Left lung (tissue), 10 donors: ENCODE measurements around the gene FOXJ1. TPM values are rescaled to one million over a fixed set of nuclear protein-coding genes. Genes with fewer than 3 reads are reported as not detected.
A peak's percentile ranks its signal among the peaks of the same experiment; 100 is the strongest.

Experiments
- ATAC-seq: fragments of 200-7000 bp; cut with Tn5 transposase; one replicate; pipeline ENCODE4 v1.9.1; 2020; ENCODE audit warnings: moderate library complexity
- DNase-seq, 4 donors: peaks; one replicate each; pipeline ENCODE4 v3.0.0-alpha.2; 2013 to 2020
- H3K27ac ChIP-seq, 2 donors: fragments of 200-600 bp; sonication (generic) in 1 of 2; one replicate each; pipeline versions ENCODE4 v1.5.0 to v1.8.0; 2020 to 2021
- H3K27me3 ChIP-seq, 2 donors: fragments of 200-600 bp; sonication (generic) in 1 of 2; one replicate each; pipeline versions ENCODE4 v1.5.0 to v1.8.0; 2020 to 2021
- H3K36me3 ChIP-seq, 2 donors: fragments of 200-600 bp; sonication (generic) in 1 of 2; one replicate each; pipeline versions ENCODE4 v1.5.0 to v1.8.0; 2020 to 2021
- H3K4me1 ChIP-seq, 2 donors: fragments of 200-600 bp; one replicate each; pipeline ENCODE4 v1.8.0; 2021
- H3K4me3 ChIP-seq, 2 donors: fragments of 200-600 bp; sonication (generic) in 1 of 2; one replicate each; pipeline versions ENCODE4 v1.5.0 to v1.8.0; 2020 to 2021; ENCODE audit warnings: mild to moderate bottlenecking in 1 of 2
- H3K9me3 ChIP-seq, 2 donors: fragments of 200-600 bp; sonication (generic) in 1 of 2; one replicate each; pipeline versions ENCODE4 v1.5.0 to v1.8.0; 2020 to 2021
- intact Hi-C, 2 donors: fragments of 100-400 bp; cut with DNase I; formaldehyde crosslinking; loops; one replicate each; pipeline versions ENCODE4 v1.11.2 to v1.14.2; 2022
- polyA plus RNA-seq, 6 donors: library from polyadenylated mRNA; unstranded; fragments of 120-200 nt; gene quantifications; one replicate each; pipeline ENCODE4 v1.2.1, GENCODE V29; 2013; ENCODE audit not compliant: insufficient read length in 6 of 6
- total RNA-seq, 2 donors: library from RNA; stranded (reverse); fragmentation: NEBNext Ultra II Directional; extraction: Animal tissue kit (Norgen Biotek cat#: 25700); gene quantifications; one replicate each; pipeline ENCODE4 v1.2.1, GENCODE V29; 2021
- TF ChIP-seq, protein P1 (sequence below), 2 donors: fragments of 200-600 bp; sonication (generic) in 1 of 2; IDR thresholded peaks; one replicate each; pipeline versions ENCODE4 v1.5.0 to v1.8.0; 2021; ENCODE audit warnings: antibody characterized with exemption in 2 of 2
- donor health status: DM: no; HTN: yes; CAD: no.
- donor health status: DM: no; HTN: no; CAD: no.

Gene FOXJ1
- total and polyA plus RNA-seq, 8 donors, result 7.7 to 30.4 (median 19.1) TPM

DNA sequence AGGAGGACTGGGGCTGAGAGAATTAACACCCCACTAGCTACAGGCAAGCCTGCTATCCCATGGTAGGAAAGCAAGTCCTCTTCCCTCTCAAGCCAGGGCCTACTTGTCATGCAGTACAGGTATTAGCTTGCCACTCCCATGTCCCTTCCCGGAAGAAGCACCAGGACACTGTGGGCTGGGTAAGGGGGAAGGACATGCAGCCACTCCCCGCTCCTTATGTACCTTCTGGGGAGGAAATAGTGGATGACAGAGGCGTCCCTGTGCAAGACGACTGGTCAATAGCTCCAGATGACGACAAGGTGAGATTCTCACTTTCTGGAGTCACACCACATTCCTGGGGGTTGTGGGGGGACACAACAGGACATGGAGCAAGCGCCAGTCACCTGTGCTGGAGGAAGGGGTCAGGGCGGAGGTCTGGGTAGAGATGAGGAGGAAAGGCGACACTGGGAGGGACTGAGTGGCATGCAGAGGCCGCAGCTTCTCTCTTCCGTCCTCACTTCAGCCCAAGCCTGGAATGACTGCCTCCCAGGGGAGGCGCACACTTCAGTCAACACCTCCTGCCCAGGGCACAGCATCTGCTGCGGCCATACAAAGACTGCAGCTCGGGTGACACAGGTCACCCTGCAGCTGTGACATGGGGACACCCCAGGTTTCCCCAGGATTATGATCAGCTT lies 15.1 kb upstream of the FOXJ1 start:
- no peak overlapping the region for H3K27ac ChIP-seq
- TF ChIP-seq, protein P1, sequence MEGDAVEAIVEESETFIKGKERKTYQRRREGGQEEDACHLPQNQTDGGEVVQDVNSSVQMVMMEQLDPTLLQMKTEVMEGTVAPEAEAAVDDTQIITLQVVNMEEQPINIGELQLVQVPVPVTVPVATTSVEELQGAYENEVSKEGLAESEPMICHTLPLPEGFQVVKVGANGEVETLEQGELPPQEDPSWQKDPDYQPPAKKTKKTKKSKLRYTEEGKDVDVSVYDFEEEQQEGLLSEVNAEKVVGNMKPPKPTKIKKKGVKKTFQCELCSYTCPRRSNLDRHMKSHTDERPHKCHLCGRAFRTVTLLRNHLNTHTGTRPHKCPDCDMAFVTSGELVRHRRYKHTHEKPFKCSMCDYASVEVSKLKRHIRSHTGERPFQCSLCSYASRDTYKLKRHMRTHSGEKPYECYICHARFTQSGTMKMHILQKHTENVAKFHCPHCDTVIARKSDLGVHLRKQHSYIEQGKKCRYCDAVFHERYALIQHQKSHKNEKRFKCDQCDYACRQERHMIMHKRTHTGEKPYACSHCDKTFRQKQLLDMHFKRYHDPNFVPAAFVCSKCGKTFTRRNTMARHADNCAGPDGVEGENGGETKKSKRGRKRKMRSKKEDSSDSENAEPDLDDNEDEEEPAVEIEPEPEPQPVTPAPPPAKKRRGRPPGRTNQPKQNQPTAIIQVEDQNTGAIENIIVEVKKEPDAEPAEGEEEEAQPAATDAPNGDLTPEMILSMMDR (IDR thresholded peaks at IDR 0.05), result no peak
- DNase-seq (peak in 1 of 4 donors; percentile 31), ATAC-seq (no peak)
- no peaks in the 10 kb centered on the region for H3K27me3 ChIP-seq
- no peak overlapping the region for H3K4me3 ChIP-seq
- intact Hi-C loops, result no loop called here
- H3K9me3 ChIP-seq, result no peaks in the 10 kb centered on the region
- no peaks in the 10 kb centered on the region for H3K36me3 ChIP-seq
- H3K4me1 ChIP-seq, result no peaks in the 10 kb centered on the region

DNA sequence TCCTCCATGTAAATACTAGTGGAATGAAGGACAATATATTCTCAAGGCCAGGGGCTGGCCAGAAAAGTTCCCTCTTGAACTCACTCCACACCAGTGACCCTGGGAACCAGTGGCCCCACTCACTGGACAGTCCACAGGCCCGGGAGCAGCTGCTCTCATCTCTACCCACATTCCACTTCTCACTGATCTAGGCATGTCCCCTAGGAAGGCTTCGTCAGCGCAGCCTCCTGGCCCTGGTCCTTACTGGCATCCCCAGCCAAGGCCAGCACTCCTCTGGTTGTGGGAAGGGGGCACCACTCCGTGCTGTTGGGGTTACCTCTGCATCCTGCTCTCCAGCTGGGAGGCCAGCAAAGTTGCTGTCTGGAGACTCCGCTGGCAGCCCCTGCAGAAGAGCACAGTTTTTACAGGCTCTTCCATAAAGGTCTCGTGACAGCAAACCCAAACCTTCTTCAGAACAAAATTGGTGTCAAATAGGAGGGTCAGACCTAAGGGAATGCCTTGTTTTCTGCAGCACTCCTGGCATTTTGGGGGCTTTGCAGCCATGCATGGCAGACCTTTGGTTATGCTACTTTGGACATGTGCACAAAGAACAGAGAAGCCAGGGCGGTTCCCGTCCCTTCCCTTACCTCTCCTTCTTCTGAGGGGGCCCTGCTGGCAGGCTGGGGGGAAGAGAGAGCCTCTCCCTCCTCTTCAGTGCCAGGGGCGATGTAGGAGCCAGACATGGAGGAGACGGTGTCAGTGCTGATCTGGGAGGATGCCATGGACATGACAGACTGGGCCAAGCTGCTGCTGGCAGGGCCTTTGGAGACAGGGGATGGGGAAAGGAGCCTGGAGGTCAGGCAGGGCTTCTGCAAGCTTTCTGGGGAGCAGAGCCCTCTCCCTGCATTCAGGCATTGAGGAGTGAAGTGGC lies 14.1 kb upstream of the FOXJ1 start:
- Histone ChIP-seq H3K4me3 (no peak overlapping the region), H3K4me1 (no peaks in the 10 kb centered on the region), H3K27ac (no peak overlapping the region), H3K9me3 (no peaks in the 10 kb centered on the region), H3K27me3 (no peaks in the 10 kb centered on the region), H3K36me3 (no peaks in the 10 kb centered on the region)
- TF ChIP-seq, protein P1 (IDR thresholded peaks at IDR 0.05), result no peak
- ATAC-seq (no peak), DNase-seq (peak in 1 of 4 donors; percentile 20)
- intact Hi-C loops, result no loop called here

- Histone ChIP-seq H3K4me1 (no peaks in the 10 kb centered on the region), H3K36me3 (no peaks in the 10 kb centered on the region), H3K9me3 (no peaks in the 10 kb centered on the region), H3K27me3 (no peaks in the 10 kb centered on the region), H3K27ac (no peak overlapping the region), H3K4me3 (no peak overlapping the region)
- intact Hi-C loops, result no loop called here
- ATAC-seq, result no peak
- no peak for DNase-seq
- TF ChIP-seq, protein P1 (IDR thresholded peaks at IDR 0.05), result no peak
Measured at GRCh38 chr17:76154292-76154691, 13.2 kb upstream of the FOXJ1 start.

- no peak overlapping the region for H3K4me3 ChIP-seq
- H3K27ac ChIP-seq, result no peak overlapping the region
- no peaks in the 10 kb centered on the region for H3K27me3 ChIP-seq
- H3K36me3 ChIP-seq, result no peaks in the 10 kb centered on the region
- DNase-seq (peak in 1 of 4 donors; percentile 5), ATAC-seq (peak; percentile 47)
- no peaks in the 10 kb centered on the region for H3K9me3 ChIP-seq
- no peaks in the 10 kb centered on the region for H3K4me1 ChIP-seq
- intact Hi-C loops, result no loop called here
- TF ChIP-seq, protein P1 (IDR thresholded peaks at IDR 0.05), result no peak
Measured at GRCh38 chr17:76153640-76154039, 12.6 kb upstream of the FOXJ1 start.

DNA sequence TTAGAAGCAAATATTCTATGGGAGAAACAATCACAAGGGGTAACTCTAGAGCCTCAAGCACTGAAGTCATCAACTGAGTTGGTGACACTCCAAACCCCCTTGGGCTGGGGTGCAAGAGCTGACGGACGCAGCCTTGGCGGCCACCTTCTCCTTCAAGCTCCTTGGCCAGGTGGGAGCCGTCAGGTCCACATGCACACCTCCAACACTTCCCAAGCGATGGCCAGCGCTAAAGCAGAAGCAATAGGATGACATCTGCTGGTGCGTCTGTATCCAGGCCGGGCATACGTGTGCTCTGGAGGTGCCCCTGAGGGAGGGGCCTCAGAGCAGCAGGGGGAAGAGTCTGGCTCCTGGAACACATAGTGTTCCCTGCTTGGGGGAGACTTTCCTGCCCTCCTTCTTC lies 12.2 kb upstream of the FOXJ1 start:
- DNase-seq (peak in 1 of 4 donors; percentile 22), ATAC-seq (no peak)
- intact Hi-C loops, result no loop called here
- no peaks in the 10 kb centered on the region for H3K36me3 ChIP-seq
- no peak overlapping the region for H3K27ac ChIP-seq
- H3K4me3 ChIP-seq, result no peak overlapping the region
- no peaks in the 10 kb centered on the region for H3K27me3 ChIP-seq
- TF ChIP-seq, protein P1 (IDR thresholded peaks at IDR 0.05), result no peak
- no peaks in the 10 kb centered on the region for H3K4me1 ChIP-seq
- no peaks in the 10 kb centered on the region for H3K9me3 ChIP-seq
